DND-41 (cell line): ENCODE measurements around the gene STX1B.

ENCODE experiments used
- ATAC-seq: fragments of 200-7000 bp; cut with Tn5 transposase; 3 replicates; pipeline ENCODE4 v1.9.1; 2021; ENCODE audit warnings: low read depth; ENCODE audit not compliant: insufficient read depth
- DNase-seq: peaks from one replicate; pipeline ENCODE4 v3.0.0-alpha.2; 2020
- H2AFZ ChIP-seq: 2 replicates; pipeline ENCODE4 v1.6.0; 2012; ENCODE audit warnings: low read depth, low read length
- H3K27ac ChIP-seq: 2 replicates; pipeline ENCODE4 v1.5.1; 2012; ENCODE audit warnings: low read length, inconsistent platforms
- H3K27me3 ChIP-seq: fragments of 200-600 bp; sonication (generic); 2 replicates; pipeline ENCODE4 v1.6.0; 2012; ENCODE audit warnings: low read length, mild to moderate bottlenecking, inconsistent platforms; ENCODE audit not compliant: insufficient read depth, poor library complexity
- H3K36me3 ChIP-seq: 2 replicates; pipeline ENCODE4 v1.5.1; 2012; ENCODE audit warnings: low read length, inconsistent platforms; ENCODE audit not compliant: insufficient read depth
- H3K4me1 ChIP-seq: 2 replicates; pipeline ENCODE4 v1.5.1; 2012; ENCODE audit warnings: mild to moderate bottlenecking, low read length; ENCODE audit not compliant: insufficient read depth
- H3K4me2 ChIP-seq: 2 replicates; pipeline ENCODE4 v1.6.0; 2012; ENCODE audit warnings: mild to moderate bottlenecking, moderate library complexity, low read length, inconsistent platforms; ENCODE audit not compliant: insufficient read depth
- H3K4me3 ChIP-seq, 2 experiments: fragments of 200-600 bp in 1 of 2; shearing (Covaris generic) in 1 of 2; 2 replicates each; pipeline ENCODE4 v1.5.1; 2012 to 2016; ENCODE audit warnings: inconsistent platforms in 2 of 2, low read length in 2 of 2, mild to moderate bottlenecking in 2 of 2, low read depth in 1 of 2, moderate library complexity in 1 of 2
- H3K79me2 ChIP-seq: 2 replicates; pipeline ENCODE4 v1.6.0; 2012; ENCODE audit warnings: low read length, inconsistent platforms; ENCODE audit not compliant: insufficient read depth
- H3K9ac ChIP-seq: 2 replicates; pipeline ENCODE4 v1.6.0; 2012; ENCODE audit warnings: low read depth, mild to moderate bottlenecking, inconsistent platforms, low read length, moderate library complexity
- H3K9me3 ChIP-seq: 2 replicates; pipeline ENCODE4 v1.5.1; 2012; ENCODE audit warnings: low read length, moderate library complexity, mild to moderate bottlenecking, inconsistent platforms; ENCODE audit not compliant: insufficient read depth, severe bottlenecking
- H4K20me1 ChIP-seq: 2 replicates; pipeline ENCODE4 v1.6.0; 2012; ENCODE audit warnings: low read length; ENCODE audit not compliant: insufficient read depth
- EZH2 ChIP-seq: IDR thresholded peaks from 3 replicates; pipeline ENCODE4 v1.6.1; 2012; ENCODE audit warnings: borderline replicate concordance, low read depth, mild to moderate bottlenecking, moderate library complexity, low read length, inconsistent platforms; ENCODE audit not compliant: severe bottlenecking
- TF ChIP-seq, protein P1 (sequence below): IDR thresholded peaks from 2 replicates; pipeline ENCODE4 v1.5.1; 2012; ENCODE audit warnings: borderline replicate concordance, low read length, moderate library complexity, mild to moderate bottlenecking; ENCODE audit not compliant: poor library complexity, severe bottlenecking; ENCODE audit errors: extremely low read depth

The STX1B gene

GRCh38 chr16:30963925-30964511 lies 46.4 kb downstream of the STX1B start:
- TF ChIP-seq, protein P1, sequence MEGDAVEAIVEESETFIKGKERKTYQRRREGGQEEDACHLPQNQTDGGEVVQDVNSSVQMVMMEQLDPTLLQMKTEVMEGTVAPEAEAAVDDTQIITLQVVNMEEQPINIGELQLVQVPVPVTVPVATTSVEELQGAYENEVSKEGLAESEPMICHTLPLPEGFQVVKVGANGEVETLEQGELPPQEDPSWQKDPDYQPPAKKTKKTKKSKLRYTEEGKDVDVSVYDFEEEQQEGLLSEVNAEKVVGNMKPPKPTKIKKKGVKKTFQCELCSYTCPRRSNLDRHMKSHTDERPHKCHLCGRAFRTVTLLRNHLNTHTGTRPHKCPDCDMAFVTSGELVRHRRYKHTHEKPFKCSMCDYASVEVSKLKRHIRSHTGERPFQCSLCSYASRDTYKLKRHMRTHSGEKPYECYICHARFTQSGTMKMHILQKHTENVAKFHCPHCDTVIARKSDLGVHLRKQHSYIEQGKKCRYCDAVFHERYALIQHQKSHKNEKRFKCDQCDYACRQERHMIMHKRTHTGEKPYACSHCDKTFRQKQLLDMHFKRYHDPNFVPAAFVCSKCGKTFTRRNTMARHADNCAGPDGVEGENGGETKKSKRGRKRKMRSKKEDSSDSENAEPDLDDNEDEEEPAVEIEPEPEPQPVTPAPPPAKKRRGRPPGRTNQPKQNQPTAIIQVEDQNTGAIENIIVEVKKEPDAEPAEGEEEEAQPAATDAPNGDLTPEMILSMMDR = no peak
- no peak for TF ChIP-seq EZH2
- ATAC-seq (no peak), DNase-seq (no peak)
- no peak overlapping the region for H3K9ac ChIP-seq
- H4K20me1 ChIP-seq = peaks cover 40% of the 10 kb centered on the region
- no peak overlapping the region for H3K4me3 ChIP-seq
- H3K36me3 ChIP-seq = peaks cover 94% of the 10 kb centered on the region
- H2AFZ ChIP-seq = no peak overlapping the region
- H3K4me2 ChIP-seq = no peak overlapping the region
- H3K79me2 ChIP-seq = peaks cover 20% of the 10 kb centered on the region
- H3K27me3 ChIP-seq = no peaks in the 10 kb centered on the region
- H3K9me3 ChIP-seq = no peaks in the 10 kb centered on the region
- no peak overlapping the region for H3K27ac ChIP-seq
- H3K4me1 ChIP-seq = peaks cover 18% of the 10 kb centered on the region

GRCh38 chr16:30961384-30961783 lies 49.1 kb downstream of the STX1B start:
- ATAC-seq = no peak
- DNase-seq = no peak
- no peak overlapping the region for H2AFZ ChIP-seq
- no peak overlapping the region for H3K27ac ChIP-seq
- peaks cover 33% of the 10 kb centered on the region for H3K79me2 ChIP-seq
- TF ChIP-seq, protein P1 = no peak
- TF ChIP-seq EZH2 = no peak
- no peaks in the 10 kb centered on the region for H3K9me3 ChIP-seq
- peaks cover 39% of the 10 kb centered on the region for H4K20me1 ChIP-seq
- H3K27me3 ChIP-seq = no peaks in the 10 kb centered on the region
- H3K36me3 ChIP-seq = peaks cover 78% of the 10 kb centered on the region
- H3K4me1 ChIP-seq = peaks cover 32% of the 10 kb centered on the region
- no peak overlapping the region for H3K4me3 ChIP-seq
- H3K9ac ChIP-seq = no peak overlapping the region
- H3K4me2 ChIP-seq = no peak overlapping the region

DNA sequence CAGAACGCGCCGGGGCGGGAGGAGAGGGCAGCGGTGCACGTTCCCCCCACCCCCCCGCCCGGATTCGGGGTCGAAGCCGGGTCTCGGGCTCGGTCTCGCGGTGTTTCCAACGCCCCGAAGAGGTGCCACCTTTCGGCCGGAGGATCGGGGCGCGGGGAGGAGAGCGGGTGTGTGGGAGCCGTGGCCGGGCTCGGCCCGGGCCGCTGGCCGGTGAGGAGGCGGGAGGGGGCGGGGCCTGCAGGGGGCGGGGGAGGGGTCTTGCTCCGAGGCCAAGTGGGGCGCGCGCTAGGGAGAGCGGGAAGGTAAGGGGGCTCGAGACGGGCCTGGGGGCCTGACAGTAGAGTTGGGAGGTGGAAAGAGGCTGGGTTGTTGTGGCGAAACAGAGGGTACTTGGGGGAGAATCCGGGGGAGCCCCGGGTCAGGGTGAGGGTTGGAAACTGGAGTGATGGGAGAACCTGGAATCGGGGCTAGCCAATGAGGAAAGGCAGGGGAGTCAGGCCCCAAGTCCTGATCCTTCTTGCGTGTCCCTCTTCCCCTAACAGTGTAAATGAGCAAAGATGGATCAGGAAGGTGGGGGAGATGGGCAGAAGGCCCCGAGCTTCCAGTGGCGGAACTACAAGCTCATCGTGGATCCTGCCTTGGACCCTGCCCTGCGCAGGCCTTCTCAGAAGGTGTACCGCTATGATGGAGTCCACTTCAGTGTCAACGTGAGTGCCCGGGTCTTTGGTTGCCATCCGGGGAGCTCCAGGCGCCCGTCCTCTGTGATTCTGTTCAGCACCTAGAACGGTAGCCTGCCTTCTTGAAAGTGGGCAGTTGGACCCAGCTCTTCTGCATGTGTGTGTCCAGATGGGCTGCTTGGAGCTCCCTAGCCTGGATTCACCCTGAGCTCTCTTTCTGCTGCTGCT lies 52.0 kb downstream of the STX1B start:
- peak; percentile 15 for ATAC-seq
- H2AFZ ChIP-seq = peak overlapping the region; percentile 97
- peak overlapping the region; percentile 97 for H3K27ac ChIP-seq
- no peaks in the 10 kb centered on the region for H3K9me3 ChIP-seq
- TF ChIP-seq, protein P1 = peak; percentile 14
- TF ChIP-seq EZH2 = no peak
- H3K36me3 ChIP-seq = peaks cover 49% of the 10 kb centered on the region
- peak overlapping the region; percentile 96 for H3K9ac ChIP-seq
- peaks cover 36% of the 10 kb centered on the region for H3K4me1 ChIP-seq
- peaks cover 20% of the 10 kb centered on the region for H4K20me1 ChIP-seq
- no peaks in the 10 kb centered on the region for H3K27me3 ChIP-seq
- H3K79me2 ChIP-seq = peaks cover 30% of the 10 kb centered on the region
- peak overlapping the region; percentile 57 to 72; a peak in 3 of 4 replicates for H3K4me3 ChIP-seq
- DNase-seq = no peak
- H3K4me2 ChIP-seq = peak overlapping the region; percentile 99
